Psoas muscle (tissue), 8 donors: ENCODE results near the gene TMEM123. TPM values are rescaled to one million over a fixed set of nuclear protein-coding genes. Genes with fewer than 3 reads are reported as not detected.

ENCODE experiments used
- ATAC-seq, 4 donors: fragments of 200-7000 bp; cut with Tn5 transposase; one replicate each; pipeline ENCODE4 v1.9.1; 2020; ENCODE audit warnings: moderate library complexity in 3 of 4, mild to moderate bottlenecking in 2 of 4
- DNase-seq, 2 donors: peaks; one replicate each; pipeline ENCODE4 v3.0.0-alpha.2; 2020
- H3K27ac ChIP-seq: fragments of 200-600 bp; one replicate; pipeline ENCODE4 v1.8.0; 2022
- H3K27me3 ChIP-seq, 3 donors: fragments of 200-600 bp in 1 of 3; one replicate each; pipeline versions ENCODE4 v1.6.1 to v1.8.0; 2013 to 2022; ENCODE audit warnings: low read length in 2 of 3, mild to moderate bottlenecking in 2 of 3, moderate library complexity in 1 of 3; ENCODE audit not compliant: insufficient read depth in 3 of 3
- H3K36me3 ChIP-seq, 2 donors: fragments of 200-600 bp in 1 of 2; one replicate each; pipeline versions ENCODE4 v1.6.1 to v1.8.0; 2013 to 2022; ENCODE audit warnings: low read depth in 1 of 2, mild to moderate bottlenecking in 1 of 2, moderate library complexity in 1 of 2; ENCODE audit not compliant: insufficient read depth in 1 of 2
- H3K4me1 ChIP-seq: fragments of 200-600 bp; one replicate; pipeline ENCODE4 v1.8.0; 2022
- H3K4me3 ChIP-seq: fragments of 200-600 bp; one replicate; pipeline ENCODE4 v1.8.0; 2022; ENCODE audit warnings: mild to moderate bottlenecking
- H3K9me3 ChIP-seq: fragments of 200-600 bp; one replicate; pipeline ENCODE4 v1.8.0; 2022
- CTCF ChIP-seq: fragments of 200-600 bp; IDR thresholded peaks from one replicate; pipeline ENCODE4 v1.8.0; 2022; ENCODE audit warnings: antibody characterized with exemption
- WGBS, 3 donors: extraction: QIAGEN DNeasy Blood & Tissue Kit; methylation state at CpG; one replicate each; pipeline versions ENCODE4 v1.1.6 to v1.1.7; 2013; 5-methylcytosine and 5-hydroxymethylcytosine counted together
- intact Hi-C, 2 donors: fragments of 100-400 bp; cut with DNase I; formaldehyde crosslinking; loops; one replicate each; pipeline versions ENCODE4 v1.11.0 to v1.14.2; 2022
- polyA plus RNA-seq, 3 donors: library from polyadenylated mRNA; stranded (reverse); fragments of 200-250 nt; gene quantifications; one replicate each; pipeline ENCODE4 v1.2.3, GENCODE V29; 2013
- total RNA-seq, 4 donors: library from RNA; stranded (reverse); fragmentation: NEBNext Ultra II Directional in 2 of 4; extraction: Animal tissue kit (Norgen Biotek cat#: 25700) in 2 of 4; gene quantifications; one replicate each; pipeline versions ENCODE4 v1.2.1 to v1.2.4, GENCODE V29; 2021 to 2023
- donor health status: healthy with polysubstance abuse.
- donor health status: DM: no; HTN: no; CAD: no; lungs with moderate emphysema.
- donor health status: Bipolar disorder and iron deficiency.
- donor health status: healthy.
- donor health status: DM: yes; HTN: yes; CAD: no.
- donor health status: DM: no; HTN: no; CAD: no.
- donor health status: DM: no; HTN: no; CAD: no.
- donor health status: DM: yes; HTN: yes; CAD: no.

Gene TMEM123
- total and polyA plus RNA-seq, 7 donors: 10.8 to 42.6 (median 16.9) TPM

GRCh38 chr11:102471474-102471873 is 18.9 kb upstream of the TMEM123 start:
- DNase-seq: no peak
- no peak for ATAC-seq
- Histone ChIP-seq H3K27me3 (no peaks in the 10 kb centered on the region), H3K27ac (no peak overlapping the region), H3K9me3 (no peaks in the 10 kb centered on the region), H3K36me3 (no peaks in the 10 kb centered on the region), H3K4me1 (no peaks in the 10 kb centered on the region), H3K4me3 (no peak overlapping the region)
- intact Hi-C loops: no loop called here
- TF ChIP-seq CTCF: no peak

GRCh38 chr11:102470251-102470650 is 17.7 kb upstream of the TMEM123 start:
- Histone ChIP-seq H3K27ac (no peak overlapping the region), H3K4me1 (no peaks in the 10 kb centered on the region), H3K9me3 (no peaks in the 10 kb centered on the region), H3K27me3 (no peaks in the 10 kb centered on the region), H3K36me3 (no peaks in the 10 kb centered on the region), H3K4me3 (no peak overlapping the region)
- intact Hi-C loops: no loop called here
- TF ChIP-seq CTCF: no peak
- no peak for ATAC-seq
- WGBS, 3 donors: 90 to 98% (median 96%) methylated on average over 3 of the region's 3 CpGs
- no peak for DNase-seq

GRCh38 chr11:102469196-102469821 is 16.7 kb upstream of the TMEM123 start:
- H3K4me3 ChIP-seq: no peak overlapping the region
- no peak for ATAC-seq

DNA sequence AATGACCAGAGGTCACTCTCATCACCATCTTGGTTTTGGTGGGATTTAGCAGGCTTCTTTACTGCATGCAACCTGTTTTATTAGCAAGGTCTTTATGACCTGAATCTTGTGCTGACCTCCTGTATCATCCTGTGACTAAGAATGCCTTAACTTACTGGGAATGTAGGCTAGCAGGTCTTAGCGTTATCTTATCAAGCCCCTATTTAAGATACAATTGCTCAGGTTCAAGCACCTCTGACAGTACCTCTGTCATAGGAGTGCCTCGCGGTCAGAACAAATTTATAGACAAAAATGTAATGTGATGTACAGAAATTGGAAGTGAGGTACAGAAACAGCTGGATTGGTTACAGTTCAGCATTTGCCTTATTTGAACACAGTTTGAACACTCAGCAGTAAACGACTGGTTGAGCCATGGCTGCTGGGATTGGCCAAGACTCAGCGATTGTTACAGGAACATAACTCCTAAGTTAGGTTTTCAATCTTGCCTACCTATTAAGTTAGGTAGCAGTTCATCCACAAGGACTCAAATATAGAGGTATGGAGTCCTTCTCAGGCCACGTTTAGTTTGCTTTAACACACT is 16.1 kb upstream of the TMEM123 start:
- H3K4me1 ChIP-seq: no peaks in the 10 kb centered on the region
- TF ChIP-seq CTCF: no peak
- no peaks in the 10 kb centered on the region for H3K27me3 ChIP-seq
- intact Hi-C loops: no loop called here
- DNase-seq: no peak
- 72 to 78% (median 78%) methylated on average over 6 of the region's 6 CpGs for WGBS, 3 donors
- ATAC-seq: no peak
- H3K9me3 ChIP-seq: no peaks in the 10 kb centered on the region
- no peaks in the 10 kb centered on the region for H3K36me3 ChIP-seq
- H3K27ac ChIP-seq: no peak overlapping the region
- no peak overlapping the region for H3K4me3 ChIP-seq

More at GRCh38 chr11:102469196-102469821, 16.7 kb upstream of the TMEM123 start:
- 84 to 88% (median 86%) methylated on average over 8 of the region's 8 CpGs for WGBS, 3 donors
- H3K9me3 ChIP-seq: no peaks in the 10 kb centered on the region
- no peak overlapping the region for H3K27ac ChIP-seq
- H3K36me3 ChIP-seq: no peaks in the 10 kb centered on the region
- H3K27me3 ChIP-seq: no peaks in the 10 kb centered on the region
- intact Hi-C loops: no loop called here
- no peak for DNase-seq
- no peaks in the 10 kb centered on the region for H3K4me1 ChIP-seq
- no peak for TF ChIP-seq CTCF
